C1 segment of cervical spinal cord (tissue), 14 donors: ENCODE measurements around the gene CREB3L2.
"Not testable (repeated sequence)": the region's sequence is repeated elsewhere in the genome, so short reads cannot be mapped to it uniquely, and the experiment has no call there.

ENCODE experiments used
- DNase-seq, 14 donors: peaks; one replicate each; lab custom pipeline; 2025; lab: John Stamatoyannopoulos, UW

CREB3L2 gene

GRCh38 chr7:137987968-137988367 lies 13.9 kb downstream of the CREB3L2 start:
- no peak for DNase-seq

- DNase-seq: no peak
These were observed 14.3 kb downstream of the CREB3L2 start for GRCh38 chr7:137987563-137987962.

- DNase-seq: no peak
These were observed 14.9 kb downstream of the CREB3L2 start for GRCh38 chr7:137987018-137987349.

GRCh38 chr7:137986252-137987017 lies 15.5 kb downstream of the CREB3L2 start:
- no peak for DNase-seq

GRCh38 chr7:137985897-137986251 lies 16.0 kb downstream of the CREB3L2 start:
- DNase-seq: no peak

- DNase-seq: no peak
These were observed 16.5 kb downstream of the CREB3L2 start for GRCh38 chr7:137985253-137985896.

GRCh38 chr7:137984181-137985041 lies 17.5 kb downstream of the CREB3L2 start:
- DNase-seq: no peak

GRCh38 chr7:137983323-137984008 lies 18.4 kb downstream of the CREB3L2 start:
- DNase-seq: peak in 6 of 14 donors; percentile 12 to 58 (median 26)

- not testable (repeated sequence) for DNase-seq
These were observed 19.5 kb downstream of the CREB3L2 start for GRCh38 chr7:137982394-137982793.

- DNase-seq: no peak
These were observed 20.2 kb downstream of the CREB3L2 start for GRCh38 chr7:137981668-137982067.

- DNase-seq: no peak
These were observed 20.7 kb downstream of the CREB3L2 start for GRCh38 chr7:137981175-137981574.

- DNase-seq: no peak
These were observed 21.6 kb downstream of the CREB3L2 start for GRCh38 chr7:137980308-137980707.

- DNase-seq: peak in 2 of 14 donors; percentile 27 to 39
These were observed 23.2 kb downstream of the CREB3L2 start for GRCh38 chr7:137978464-137979237.

GRCh38 chr7:137977173-137977572 lies 24.7 kb downstream of the CREB3L2 start:
- no peak for DNase-seq

GRCh38 chr7:137976696-137977095 lies 25.2 kb downstream of the CREB3L2 start:
- no peak for DNase-seq

GRCh38 chr7:137976232-137976631 lies 25.7 kb downstream of the CREB3L2 start:
- no peak for DNase-seq

GRCh38 chr7:137975768-137976167 lies 26.1 kb downstream of the CREB3L2 start:
- no peak for DNase-seq

- DNase-seq: peak in 8 of 14 donors; percentile 11 to 38 (median 20)
These were observed 26.7 kb downstream of the CREB3L2 start for GRCh38 chr7:137975221-137975620.

- no peak for DNase-seq
These were observed 27.1 kb downstream of the CREB3L2 start for GRCh38 chr7:137974766-137975165.

GRCh38 chr7:137970253-137970975 lies 31.5 kb downstream of the CREB3L2 start:
- DNase-seq: no peak
